Measurements from ENCODE around the gene CTNNA2. TPM values are rescaled to one million over a fixed set of nuclear protein-coding genes. Genes with fewer than 3 reads are reported as not detected.

Gene CTNNA2
- total and polyA plus RNA-seq, 2 of the 8 experiments (the other 6 are each of a cell fraction or from before 2014, with no cell fraction given): 3.9 to 9.0 TPM

GRCh38 chr2:80335411-80335810 lies 822.6 kb downstream of the CTNNA2 start:
- H2AK5ac ChIP-seq (ENCODE audit: low read depth, low read length): no peak overlapping the region
- H4K91ac ChIP-seq (replicated peaks; ENCODE audit: insufficient read length, low read length): no peak overlapping the region
- H3K4me1 ChIP-seq (replicated peaks in 1 of 4; ENCODE audit: control insufficient read depth in 3 of 4, insufficient read depth in 4 of 4, low read length in 3 of 4): peaks cover 0 to 1% (median 0%) of the 10 kb centered on the region in 4 experiments; a peak in 3 of 7 replicates
- no peak overlapping the region for H3K23ac ChIP-seq (ENCODE audit: insufficient read length)
- no peaks in the 10 kb centered on the region for H3K9me3 ChIP-seq (ENCODE audit: insufficient read depth in 2 of 2, low read depth in 1 of 2, low read length in 1 of 2)
- no peak overlapping the region for H3K9ac ChIP-seq (replicated peaks in 1 of 4; ENCODE audit: extremely low read depth in 1 of 4, low read depth in 3 of 4, low read length in 3 of 4)
- H3K14ac ChIP-seq (ENCODE audit: insufficient read length): no peak overlapping the region
- no peak for TF ChIP-seq POLR2AphosphoS5 (IDR thresholded peaks at IDR 0.05; ENCODE audit: low read depth, low read length)
- no peak for TF ChIP-seq MAFK (IDR thresholded peaks at IDR 0.05; ENCODE audit: low read depth, low read length)
- no peak for TF ChIP-seq KDM1A (IDR thresholded peaks at IDR 0.05; ENCODE audit: borderline replicate concordance, low read length)
- no peak for TF ChIP-seq CREB1 (IDR thresholded peaks at IDR 0.05)
- TF ChIP-seq CTCF (IDR thresholded peaks at IDR 0.05; ENCODE audit: control extremely low read depth in 1 of 3, insufficient read depth in 1 of 3, low read depth in 1 of 3, low read length in 3 of 3): no peak
- no peak for TF ChIP-seq SP2 (IDR thresholded peaks at IDR 0.05; ENCODE audit: low read length)
- no peak overlapping the region for H4K8ac ChIP-seq (ENCODE audit: extremely low read depth, insufficient read depth, low read length)
- no peaks in the 10 kb centered on the region for H3K27me3 ChIP-seq (replicated peaks in 1 of 4; ENCODE audit: control insufficient read depth in 3 of 4, extremely low read depth in 1 of 4, insufficient read depth in 3 of 4, low read length in 3 of 4)
- no peaks in the 10 kb centered on the region for H3K79me2 ChIP-seq (ENCODE audit: control insufficient read depth in 1 of 2, insufficient read depth in 2 of 2, low read length in 2 of 2)
- no peaks in the 10 kb centered on the region for H3K36me3 ChIP-seq (ENCODE audit: control insufficient read depth in 2 of 4, insufficient read depth in 4 of 4, low read length in 3 of 4)
- H3K18ac ChIP-seq (ENCODE audit: extremely low read depth, low read length): no peak overlapping the region
- ChIA-PET POLR2A (ENCODE audit: partially characterized antibody) (no interaction called here), CTCF (ENCODE audit: partially characterized antibody) (no interaction called here)
- H3K79me1 ChIP-seq (ENCODE audit: low read depth, low read length): no peaks in the 10 kb centered on the region
- H2BK5ac ChIP-seq (ENCODE audit: low read depth, low read length): no peak overlapping the region
- H3K23me2 ChIP-seq (ENCODE audit: low read depth, low read length): no peaks in the 10 kb centered on the region
- H3K4me3 ChIP-seq (ENCODE audit: extremely low read depth in 1 of 4, insufficient read depth in 2 of 4, low read depth in 3 of 4, low read length in 4 of 4): no peak overlapping the region
- DNase-seq (ENCODE audit: low read depth in 1 of 2, low spot score in 2 of 2): no peak
- H3K4me2 ChIP-seq (ENCODE audit: insufficient read depth in 1 of 2, low read depth in 2 of 2, low read length in 2 of 2): no peak overlapping the region
- 100% methylated on average over 1 of the region's 1 CpG; no CpG with 5 or more reads in 1 of the 2 experiments for WGBS, 2 experiments (ENCODE audit: extremely low coverage in 1 of 2, insufficient coverage in 1 of 2, insufficient read length in 1 of 2, insufficient replicate concordance in 2 of 2, low coverage in 1 of 2, low lambda C conversion rate in 2 of 2, missing lambda C conversion rate in 1 of 2)
- no peak overlapping the region for H2AFZ ChIP-seq (ENCODE audit: low read length)
- H2BK120ac ChIP-seq (replicated peaks; ENCODE audit: low read depth, low read length): no peak overlapping the region
- no peak overlapping the region for H3K56ac ChIP-seq (replicated peaks; ENCODE audit: insufficient read length, low read depth, low read length)
- FAIRE-seq: no peak
- H2BK15ac ChIP-seq (ENCODE audit: low read length): no peak overlapping the region
- no peak overlapping the region for H4K5ac ChIP-seq (ENCODE audit: insufficient read length, low read depth, low read length)
- H2BK20ac ChIP-seq (ENCODE audit: low read length): no peak overlapping the region
- H2BK12ac ChIP-seq (ENCODE audit: low read depth, low read length): no peak overlapping the region
- no peaks in the 10 kb centered on the region for H4K20me1 ChIP-seq (replicated peaks in 1 of 2; ENCODE audit: control insufficient read depth in 1 of 2, insufficient read depth in 2 of 2, low read length in 2 of 2)
- H3K4ac ChIP-seq (replicated peaks; ENCODE audit: insufficient read length, low read depth, low read length): no peak overlapping the region
- H3K27ac ChIP-seq (ENCODE audit: low read depth, low read length): no peak overlapping the region

Data from H1 (cell line).